ENCODE data around the gene NHLRC1.

The NHLRC1 gene

GRCh38 chr6:18080544-18080943 lies 41.9 kb downstream of the NHLRC1 start:
- no peak for DNase-seq

GRCh38 chr6:18078866-18079265 lies 43.6 kb downstream of the NHLRC1 start:
- no peak for DNase-seq

- no peak for DNase-seq
These were observed 46.2 kb downstream of the NHLRC1 start for GRCh38 chr6:18076231-18076630.

- DNase-seq = no peak
These were observed 49.6 kb downstream of the NHLRC1 start for GRCh38 chr6:18072841-18073240.

GRCh38 chr6:18070486-18070885 lies 52.0 kb downstream of the NHLRC1 start:
- DNase-seq = no peak
